GM12892 (cell line): ENCODE data around the gene SFN.

Experiments used
- POLR2AphosphoS5 ChIP-seq: IDR thresholded peaks from 2 replicates; pipeline ENCODE4 v1.6.1; 2011; ENCODE audit warnings: low read depth, low read length, control low read depth
- TAF1 ChIP-seq: IDR thresholded peaks from 2 replicates; pipeline ENCODE4 v1.6.1; 2011; ENCODE audit warnings: low read depth, mild to moderate bottlenecking, control low read depth, low read length, borderline replicate concordance

DNA sequence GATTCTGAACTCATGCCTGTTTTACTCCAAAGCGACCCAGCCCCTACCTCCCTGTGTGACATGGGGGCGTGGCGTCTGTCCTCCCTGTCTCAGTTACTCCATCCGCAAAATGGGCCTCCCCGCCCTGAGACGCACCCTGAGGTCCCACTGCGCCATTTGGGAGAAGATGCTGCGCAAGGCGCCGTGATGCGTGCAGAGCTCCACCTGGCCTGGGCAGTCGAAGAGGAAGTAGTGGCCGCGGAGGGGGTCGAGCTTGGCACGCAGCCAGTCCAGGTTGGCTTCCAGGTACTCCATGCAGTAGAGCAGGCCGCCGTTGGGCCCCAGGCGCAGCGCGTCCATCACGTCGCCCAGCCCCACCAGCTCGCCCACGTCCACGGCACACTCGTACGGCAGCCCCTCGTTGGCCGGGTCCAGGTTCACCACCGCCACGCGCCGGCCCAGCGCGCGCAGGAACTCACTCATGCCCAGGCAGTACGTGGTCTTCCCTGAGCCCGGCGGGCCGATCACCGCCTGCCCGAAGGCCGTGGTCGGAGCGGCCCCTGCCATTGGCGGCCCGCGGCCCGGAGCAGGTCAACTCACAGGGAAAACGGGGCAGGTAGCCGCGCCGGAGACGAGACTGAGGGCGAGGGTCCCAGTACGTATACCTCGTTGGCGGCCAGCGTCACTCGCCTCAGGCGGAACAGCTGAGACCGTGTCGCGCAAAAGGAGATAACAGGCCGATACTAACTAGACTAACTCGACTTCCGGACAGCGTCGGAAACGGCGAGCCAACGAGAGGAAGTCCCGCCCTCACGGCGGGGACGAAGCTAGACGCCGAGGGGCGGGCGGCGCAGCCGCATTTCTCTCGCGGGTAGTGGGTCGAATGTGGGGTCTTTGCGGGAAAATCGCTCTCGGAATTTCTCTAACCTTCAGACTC, 26.9 kb downstream of the SFN start, which contains the start of gene GPN2:
- peak; percentile 63; the same call in 1 of the 2 replicates for TF ChIP-seq TAF1
- TF ChIP-seq POLR2AphosphoS5, result peak; percentile 96
